Activated effector memory CD4-positive, alpha-beta T cell treated with Interleukin-2 at 50 U/mL for 16 hours (primary cell): ENCODE results near the gene MYO9A.

Experiments
- DNase-seq: peaks from one replicate; pipeline ENCODE4 v3.0.0-alpha.2; 2020

MYO9A gene

GRCh38 chr15:71804226-71804625, 313.7 kb downstream of the MYO9A start:
- no peak for DNase-seq

DNA sequence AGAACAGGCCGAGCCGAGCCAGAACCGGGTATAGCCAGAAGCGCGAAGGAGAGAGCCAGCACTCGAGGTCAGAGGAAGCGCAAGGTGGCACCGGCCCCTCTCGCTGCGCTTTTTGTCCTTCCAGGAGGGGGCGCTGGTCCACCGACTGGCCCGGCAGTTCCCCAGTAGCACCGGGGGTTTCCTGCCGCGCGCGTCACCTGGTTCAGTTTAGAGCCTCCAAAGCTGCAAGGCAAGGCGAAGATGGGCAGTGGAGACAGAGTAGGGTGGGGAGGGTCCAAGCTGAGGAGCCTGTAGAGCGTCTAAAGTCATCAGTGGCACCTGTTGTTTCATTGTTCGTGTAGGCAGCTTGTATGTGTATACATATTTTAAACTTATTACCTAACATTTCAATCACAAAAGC, 315.2 kb downstream of the MYO9A start:
- no peak for DNase-seq

DNA sequence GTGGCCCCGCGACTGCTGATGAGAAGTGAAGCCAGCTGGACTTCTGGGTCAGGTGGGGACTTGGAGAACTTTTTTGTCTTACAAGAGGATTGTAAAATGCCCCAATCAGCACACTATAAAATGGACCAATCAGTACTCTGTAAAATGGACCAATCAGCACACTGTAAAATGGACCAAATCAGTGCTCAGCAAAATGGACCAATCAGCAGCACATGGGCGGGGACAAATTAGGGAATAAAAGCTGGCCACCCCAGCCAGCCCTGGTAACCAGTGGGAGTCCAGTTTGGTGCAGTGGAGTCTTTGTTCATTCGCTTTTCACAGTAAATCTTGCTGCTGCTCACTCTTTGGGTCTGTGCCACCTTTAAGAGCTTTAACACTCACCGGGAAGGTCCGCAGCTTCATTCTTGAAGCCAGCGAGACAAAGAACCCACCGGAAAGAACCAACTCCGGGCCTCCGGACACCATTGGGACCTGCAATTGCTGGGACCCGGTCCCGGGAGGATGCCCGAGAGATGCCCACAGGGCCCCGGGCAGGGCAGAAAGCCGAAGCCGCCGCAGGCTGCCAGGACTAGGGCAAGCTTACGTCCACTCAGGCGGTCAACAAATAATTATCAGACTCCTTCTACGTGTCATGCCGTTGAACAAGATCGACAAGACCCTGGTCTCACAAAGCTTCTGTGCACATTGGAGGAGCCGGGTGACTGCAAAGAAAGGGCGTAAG, 315.9 kb downstream of the MYO9A start:
- DNase-seq: no peak

DNA sequence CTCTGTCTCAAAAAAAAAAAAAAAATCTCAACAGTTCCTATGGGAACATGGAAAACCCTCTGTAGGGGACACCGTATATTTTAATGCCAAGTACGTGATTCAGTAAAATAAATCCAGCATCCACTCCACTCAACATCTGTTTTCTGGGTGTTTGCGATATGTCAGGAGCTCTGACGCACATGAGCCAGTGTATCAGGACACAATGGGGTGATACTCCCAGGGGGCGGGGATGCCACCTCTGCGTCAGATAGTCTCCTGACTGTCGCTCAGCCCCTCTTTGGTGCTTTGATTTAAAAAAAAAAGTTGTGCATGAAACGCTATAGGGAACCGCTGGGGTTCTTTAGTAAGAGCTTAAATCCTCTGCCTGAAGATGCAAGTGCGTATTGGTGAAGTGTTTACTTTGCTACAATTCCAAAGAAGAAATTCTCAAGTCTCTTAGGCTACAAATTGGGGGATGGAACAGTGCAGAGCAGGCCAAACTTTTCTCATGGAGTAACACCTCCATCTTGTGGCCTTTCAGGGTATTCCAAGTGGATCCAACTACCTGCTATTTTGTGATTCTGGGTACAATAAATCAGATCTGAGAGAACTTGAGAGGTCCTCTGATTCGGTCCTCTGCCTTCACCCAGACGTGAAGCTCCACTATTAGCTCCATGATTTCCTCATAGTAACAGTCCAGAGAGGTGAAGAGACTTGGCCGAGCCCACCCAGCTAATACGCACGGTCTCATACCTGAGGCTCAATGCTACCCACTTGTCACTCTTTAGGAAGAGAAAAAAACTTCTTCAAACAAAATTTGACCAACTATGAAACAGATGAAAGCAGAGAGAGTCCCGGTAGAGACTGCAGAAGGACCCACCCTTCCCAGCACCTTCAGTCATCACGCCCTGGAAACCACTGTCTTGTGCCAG, 316.9 kb downstream of the MYO9A start:
- DNase-seq: no peak

DNA sequence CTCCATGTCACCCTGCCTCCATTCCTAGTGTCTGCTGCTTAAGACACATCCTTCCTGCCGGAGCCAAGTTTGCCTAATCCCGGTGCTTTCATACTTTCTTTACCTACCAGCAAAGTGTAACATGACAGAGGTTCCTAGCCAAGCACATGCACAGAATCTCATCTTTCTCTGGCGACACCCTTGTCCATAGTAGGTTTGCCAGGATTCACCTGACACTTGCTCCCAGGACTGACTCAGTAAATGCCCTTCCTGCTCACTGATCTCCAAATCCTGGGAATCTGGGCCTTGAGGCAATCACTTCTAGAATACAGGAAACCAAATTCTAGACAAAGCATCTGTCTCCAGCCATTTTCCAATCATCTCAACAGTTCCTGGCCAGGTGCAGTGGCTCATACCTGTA, 317.8 kb downstream of the MYO9A start:
- DNase-seq: no peak

DNA sequence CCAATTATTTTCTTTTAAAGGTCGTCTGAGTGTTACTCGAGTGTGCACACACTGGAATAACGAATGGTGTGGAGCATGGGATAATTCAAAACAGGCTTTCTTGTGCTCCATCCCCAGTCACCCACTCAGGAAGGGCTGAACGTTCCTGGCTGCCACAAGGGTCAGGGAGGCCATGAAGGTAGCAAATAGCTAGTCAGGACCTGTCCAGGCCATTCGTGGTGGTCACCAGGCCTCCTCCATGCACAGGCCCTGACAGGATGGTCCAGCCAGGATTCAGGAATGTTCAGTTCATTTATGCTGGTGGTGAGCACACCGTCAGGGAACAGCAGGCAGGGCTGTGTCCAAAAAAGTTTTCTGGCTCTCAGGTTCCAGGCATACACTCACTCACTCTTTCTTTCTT, 319.3 kb downstream of the MYO9A start:
- DNase-seq: no peak

DNA sequence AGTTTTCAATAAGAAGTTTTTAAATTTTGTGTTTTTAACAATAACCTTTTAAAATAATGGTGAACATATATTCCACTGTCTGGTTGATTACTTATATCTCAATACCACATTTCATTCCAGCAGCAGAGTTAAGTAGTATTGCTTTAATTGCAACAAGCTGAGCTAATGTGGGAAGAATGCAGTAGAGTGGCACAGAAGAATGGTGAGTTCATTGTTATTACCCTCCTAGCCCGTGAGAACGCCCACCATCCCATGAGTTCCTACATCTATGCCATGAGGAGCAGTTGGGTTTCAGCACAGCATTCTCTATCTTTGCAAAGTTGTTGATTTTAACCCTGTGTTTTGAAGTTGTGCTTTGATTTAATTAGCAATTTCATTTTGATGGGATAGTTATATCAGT, 325.4 kb downstream of the MYO9A start:
- DNase-seq: no peak

DNA sequence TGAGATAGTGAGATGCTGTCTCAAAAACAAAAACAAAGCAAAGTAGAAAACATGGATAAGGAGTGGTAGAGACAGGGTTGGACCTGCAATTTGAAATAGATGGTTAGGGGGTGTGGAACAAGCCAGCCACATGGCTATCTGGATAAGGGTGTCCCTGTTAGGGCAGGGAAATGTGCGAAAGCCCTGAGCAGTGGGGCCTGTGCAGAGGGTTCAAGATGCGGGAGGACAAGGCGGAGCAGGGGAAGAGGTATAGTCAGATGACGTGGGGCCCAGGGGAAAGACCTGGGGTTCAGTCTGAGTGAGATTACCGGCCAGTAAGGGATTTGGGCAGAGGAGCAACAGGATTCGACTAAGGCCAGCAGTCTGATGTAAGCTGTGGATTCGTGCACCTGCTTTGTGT, 326.0 kb downstream of the MYO9A start:
- no peak for DNase-seq

DNA sequence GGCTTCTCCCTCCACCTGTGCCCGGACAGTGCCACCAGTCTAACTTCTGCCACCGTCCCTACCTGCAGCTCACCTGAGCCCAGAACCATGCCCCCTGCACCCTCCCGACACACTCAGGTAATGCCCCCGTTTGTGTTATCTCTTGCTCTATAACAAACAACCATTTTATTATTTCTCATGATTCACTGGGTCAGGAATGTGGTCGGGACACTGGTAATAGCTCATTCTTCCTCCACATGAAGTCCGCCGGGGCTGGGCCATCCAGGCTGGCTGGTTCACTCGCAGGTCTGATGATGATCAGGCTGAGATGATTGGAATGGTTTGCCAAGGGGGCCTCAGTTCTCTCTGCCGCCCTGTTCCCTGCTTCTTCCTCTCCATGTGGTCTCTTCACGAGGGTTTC, 327.9 kb downstream of the MYO9A start:
- no peak for DNase-seq

- no peak for DNase-seq
Measured at GRCh38 chr15:71789616-71790015, 328.3 kb downstream of the MYO9A start.

GRCh38 chr15:71788646-71789579, 329.0 kb downstream of the MYO9A start:
- DNase-seq: no peak

GRCh38 chr15:71786673-71787072, 331.3 kb downstream of the MYO9A start:
- DNase-seq: no peak

- no peak for DNase-seq
Measured at GRCh38 chr15:71785996-71786395, 332.0 kb downstream of the MYO9A start.

DNA sequence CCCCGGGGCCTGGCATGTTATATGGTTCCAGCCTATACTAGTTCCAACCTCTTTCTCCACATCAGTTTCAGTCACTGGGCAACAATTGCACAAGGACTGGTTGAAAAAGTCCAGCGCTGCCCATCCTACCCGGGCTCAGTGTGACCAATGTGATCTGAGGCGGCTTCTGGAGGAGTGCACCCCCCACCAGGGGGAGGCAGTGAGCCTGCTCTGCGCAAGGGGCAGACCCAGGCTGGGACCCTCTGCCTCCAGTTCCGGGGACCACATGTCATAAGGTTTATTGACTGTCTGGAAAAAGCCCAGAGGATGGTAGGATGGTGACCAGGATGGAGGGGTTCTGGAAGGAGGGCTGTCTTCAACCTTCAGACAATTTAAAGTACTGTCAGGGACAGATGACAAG, 333.2 kb downstream of the MYO9A start:
- DNase-seq: no peak

- DNase-seq: no peak
Measured at GRCh38 chr15:71782422-71783165, 335.4 kb downstream of the MYO9A start.

DNA sequence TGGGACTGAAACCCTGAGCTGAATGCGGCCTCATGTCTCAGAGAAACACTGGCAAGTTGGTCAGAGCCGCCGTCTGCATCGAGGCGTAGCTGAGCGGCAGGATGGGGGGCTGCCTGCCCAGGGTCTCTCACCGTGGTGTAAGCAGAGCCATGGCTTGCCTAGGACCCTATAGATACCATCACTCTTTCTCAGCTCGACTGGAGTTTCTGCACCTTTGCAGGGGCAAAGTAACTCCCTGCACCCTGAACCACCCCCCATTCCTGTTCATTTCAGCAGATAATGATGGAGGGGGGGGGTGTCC, 336.0 kb downstream of the MYO9A start:
- no peak for DNase-seq

GRCh38 chr15:71781179-71781964, 336.6 kb downstream of the MYO9A start:
- no peak for DNase-seq

GRCh38 chr15:71780115-71780976, 337.6 kb downstream of the MYO9A start:
- DNase-seq: no peak

DNA sequence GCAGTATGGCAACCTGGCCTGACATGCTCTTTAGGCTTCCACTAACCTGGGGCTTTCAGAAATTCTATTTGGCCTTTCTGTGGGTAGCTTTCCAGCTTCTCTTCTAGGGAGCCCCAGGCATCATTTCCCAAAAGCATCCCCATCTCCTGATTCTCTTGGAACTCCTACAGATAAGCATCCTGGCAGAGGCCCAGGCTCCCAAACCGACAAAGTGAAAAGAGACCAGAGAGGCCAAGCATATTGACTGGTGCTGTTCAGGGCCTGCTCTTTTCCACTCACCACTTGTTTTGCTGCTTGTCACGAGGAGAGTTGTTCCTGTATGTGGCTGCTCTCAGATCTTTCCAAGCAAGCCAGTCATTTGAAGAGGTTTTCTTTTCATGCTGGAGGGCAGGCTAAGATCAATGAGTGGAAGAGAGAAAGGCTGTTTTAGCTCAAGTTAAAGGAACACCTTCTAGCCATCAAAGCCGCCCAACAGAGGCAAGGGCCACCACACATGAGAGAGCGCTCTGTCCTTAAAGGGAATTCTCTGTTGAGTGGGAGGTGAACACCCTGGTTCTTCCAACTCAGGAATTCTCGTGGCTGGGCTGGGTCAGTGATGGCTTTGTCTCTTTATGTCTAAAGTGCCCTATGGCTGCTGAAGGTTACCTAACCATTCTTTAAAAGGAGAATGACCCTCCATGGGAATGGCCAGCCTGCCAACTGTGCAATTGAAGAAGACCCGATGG, 338.7 kb downstream of the MYO9A start:
- DNase-seq: no peak
